ENCODE results near the gene TSSC4.

TSSC4 gene

DNA sequence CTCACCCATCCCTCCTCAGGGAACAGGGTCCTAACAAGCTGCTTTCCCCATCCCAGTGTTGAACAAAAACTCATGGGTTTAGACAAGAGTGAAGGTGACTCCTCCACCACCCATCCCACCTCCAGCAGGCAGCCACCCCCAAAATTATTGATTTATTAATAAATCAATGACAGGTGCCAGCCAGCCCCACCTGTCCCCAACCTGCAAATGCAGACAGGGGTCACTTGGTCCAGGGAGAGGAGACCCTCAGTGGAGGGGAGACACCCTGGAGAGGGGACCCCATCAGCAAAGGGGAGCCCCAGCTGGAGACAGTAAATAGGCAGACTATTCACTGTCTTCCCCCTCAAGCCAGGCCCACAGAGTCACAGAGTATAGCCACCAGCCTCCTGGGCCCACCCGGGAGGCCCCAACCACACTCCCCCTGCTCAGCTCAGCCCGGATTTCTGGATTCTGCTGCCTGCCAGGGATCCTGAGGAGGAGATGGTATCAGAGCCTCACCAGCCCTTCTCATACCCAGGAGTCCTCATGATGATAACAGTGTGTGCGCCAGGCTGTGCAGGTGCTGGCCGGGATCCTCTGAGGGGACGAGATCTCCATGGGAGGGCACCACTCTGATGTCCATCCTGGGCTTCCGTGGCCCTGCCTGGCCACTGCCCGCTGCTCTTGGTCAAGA, 32.2 kb upstream of the TSSC4 start:
- Histone ChIP-seq H3K4me2 (ENCODE audit: low read length) (no peak overlapping the region), H3K27ac (no peak overlapping the region), H3K9ac (no peak overlapping the region), H2AFZ (no peak overlapping the region), H3K27me3 (ENCODE audit: control insufficient read depth, insufficient read depth, low read length) (no peaks in the 10 kb centered on the region), H3K36me3 (ENCODE audit: control insufficient read depth, insufficient read depth, low read length) (no peaks in the 10 kb centered on the region), H3K9me3 (ENCODE audit: control insufficient read depth, low read length) (no peaks in the 10 kb centered on the region), H3K4me1 (no peaks in the 10 kb centered on the region), H3K4me3 (ENCODE audit: low read depth, low read length) (no peak overlapping the region), H3K79me2 (no peaks in the 10 kb centered on the region)
- no peak for TF ChIP-seq CTCF (IDR thresholded peaks at IDR 0.05)

GRCh38 chr11:2368851-2369180, 31.7 kb upstream of the TSSC4 start:
- H3K9me3 ChIP-seq (ENCODE audit: control insufficient read depth, low read length), result no peaks in the 10 kb centered on the region
- no peaks in the 10 kb centered on the region for H3K79me2 ChIP-seq
- H3K27ac ChIP-seq, result no peak overlapping the region

GRCh38 chr11:2369320-2369719, 31.2 kb upstream of the TSSC4 start:
- Histone ChIP-seq H3K4me1 (no peaks in the 10 kb centered on the region), H3K27ac (no peak overlapping the region), H2AFZ (no peak overlapping the region), H3K4me3 (ENCODE audit: low read depth, low read length) (no peak overlapping the region), H3K36me3 (ENCODE audit: control insufficient read depth, insufficient read depth, low read length) (no peaks in the 10 kb centered on the region), H3K9me3 (ENCODE audit: control insufficient read depth, low read length) (no peaks in the 10 kb centered on the region), H3K4me2 (ENCODE audit: low read length) (no peak overlapping the region), H3K79me2 (no peaks in the 10 kb centered on the region), H3K27me3 (ENCODE audit: control insufficient read depth, insufficient read depth, low read length) (no peaks in the 10 kb centered on the region), H3K9ac (no peak overlapping the region)
- TF ChIP-seq CTCF (IDR thresholded peaks at IDR 0.05), result no peak

More at GRCh38 chr11:2368851-2369180, 31.7 kb upstream of the TSSC4 start:
- Histone ChIP-seq H3K4me1 (no peaks in the 10 kb centered on the region), H3K4me3 (ENCODE audit: low read depth, low read length) (no peak overlapping the region), H3K4me2 (ENCODE audit: low read length) (no peak overlapping the region), H3K36me3 (ENCODE audit: control insufficient read depth, insufficient read depth, low read length) (no peaks in the 10 kb centered on the region), H3K27me3 (ENCODE audit: control insufficient read depth, insufficient read depth, low read length) (no peaks in the 10 kb centered on the region), H3K9ac (no peak overlapping the region), H2AFZ (no peak overlapping the region)
- TF ChIP-seq CTCF (IDR thresholded peaks at IDR 0.05), result no peak

DNA sequence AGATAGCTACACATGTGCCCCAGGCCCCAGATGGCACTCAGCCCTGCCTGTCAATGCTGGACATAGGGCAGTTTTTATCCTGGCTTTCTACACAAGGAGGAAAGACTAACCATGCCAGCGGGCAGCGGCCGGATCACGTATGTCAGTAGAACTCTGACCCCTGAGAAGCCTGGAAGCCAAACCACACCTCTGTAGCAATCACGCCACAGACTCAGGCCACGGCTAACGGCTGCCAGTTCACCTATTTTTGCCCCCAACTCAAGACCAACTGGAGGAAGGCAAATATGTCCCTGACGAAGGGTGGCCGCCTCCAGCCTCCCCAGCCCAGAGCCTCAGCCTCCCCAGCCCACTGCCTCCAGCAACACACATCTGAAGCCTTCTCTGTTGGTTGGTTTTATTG, 30.7 kb upstream of the TSSC4 start:
- no peak overlapping the region for H2AFZ ChIP-seq
- H3K4me3 ChIP-seq (ENCODE audit: low read depth, low read length), result no peak overlapping the region
- H3K4me2 ChIP-seq (ENCODE audit: low read length), result no peak overlapping the region
- no peaks in the 10 kb centered on the region for H3K27me3 ChIP-seq (ENCODE audit: control insufficient read depth, insufficient read depth, low read length)
- H3K27ac ChIP-seq, result no peak overlapping the region
- H3K9ac ChIP-seq, result no peak overlapping the region
- H3K9me3 ChIP-seq (ENCODE audit: control insufficient read depth, low read length), result no peaks in the 10 kb centered on the region
- H3K36me3 ChIP-seq (ENCODE audit: control insufficient read depth, insufficient read depth, low read length), result no peaks in the 10 kb centered on the region
- H3K79me2 ChIP-seq, result no peaks in the 10 kb centered on the region
- TF ChIP-seq CTCF (IDR thresholded peaks at IDR 0.05), result no peak
- H3K4me1 ChIP-seq, result no peaks in the 10 kb centered on the region

Measured in parathyroid adenoma (tissue), 2 donors.